ENCODE results near the gene SPATA13. TPM values are rescaled to one million over a fixed set of nuclear protein-coding genes. Genes with fewer than 3 reads are reported as not detected.

Gene SPATA13
- total RNA-seq, 1 donor from 2014 or later, result 12.1 TPM

GRCh38 chr13:24287748-24288287 is 127.3 kb downstream of the SPATA13 start:
- no peak for DNase-seq (ENCODE audit: low read depth)
- TF ChIP-seq, protein P1, sequence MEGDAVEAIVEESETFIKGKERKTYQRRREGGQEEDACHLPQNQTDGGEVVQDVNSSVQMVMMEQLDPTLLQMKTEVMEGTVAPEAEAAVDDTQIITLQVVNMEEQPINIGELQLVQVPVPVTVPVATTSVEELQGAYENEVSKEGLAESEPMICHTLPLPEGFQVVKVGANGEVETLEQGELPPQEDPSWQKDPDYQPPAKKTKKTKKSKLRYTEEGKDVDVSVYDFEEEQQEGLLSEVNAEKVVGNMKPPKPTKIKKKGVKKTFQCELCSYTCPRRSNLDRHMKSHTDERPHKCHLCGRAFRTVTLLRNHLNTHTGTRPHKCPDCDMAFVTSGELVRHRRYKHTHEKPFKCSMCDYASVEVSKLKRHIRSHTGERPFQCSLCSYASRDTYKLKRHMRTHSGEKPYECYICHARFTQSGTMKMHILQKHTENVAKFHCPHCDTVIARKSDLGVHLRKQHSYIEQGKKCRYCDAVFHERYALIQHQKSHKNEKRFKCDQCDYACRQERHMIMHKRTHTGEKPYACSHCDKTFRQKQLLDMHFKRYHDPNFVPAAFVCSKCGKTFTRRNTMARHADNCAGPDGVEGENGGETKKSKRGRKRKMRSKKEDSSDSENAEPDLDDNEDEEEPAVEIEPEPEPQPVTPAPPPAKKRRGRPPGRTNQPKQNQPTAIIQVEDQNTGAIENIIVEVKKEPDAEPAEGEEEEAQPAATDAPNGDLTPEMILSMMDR (conservative IDR thresholded peaks at IDR 0.05; ENCODE audit: low read depth, low read length), result no peak
- no peak overlapping the region for H3K4me3 ChIP-seq (ENCODE audit: low read depth, low read length)

DNA sequence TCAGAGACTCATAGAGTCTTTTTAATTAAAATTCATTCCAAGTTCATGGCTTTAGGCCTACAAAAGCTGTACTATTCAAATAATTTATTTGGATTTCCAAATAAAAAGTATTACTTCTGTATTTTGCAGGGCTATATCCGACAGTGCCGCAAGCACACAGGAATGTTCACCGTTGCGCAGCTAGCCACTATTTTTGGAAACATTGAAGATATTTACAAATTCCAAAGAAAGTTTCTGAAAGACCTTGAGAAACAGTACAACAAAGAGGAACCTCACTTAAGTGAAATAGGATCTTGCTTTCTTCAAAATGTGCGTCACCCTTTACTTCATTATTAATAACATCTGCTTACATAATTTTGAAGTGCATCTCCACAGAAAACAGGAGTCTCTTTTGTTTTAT is 128.3 kb downstream of the SPATA13 start:
- DNase-seq (ENCODE audit: low read depth), result no peak
- TF ChIP-seq, protein P1 (conservative IDR thresholded peaks at IDR 0.05; ENCODE audit: low read depth, low read length), result no peak
- H3K4me3 ChIP-seq (ENCODE audit: low read depth, low read length), result no peak overlapping the region

DNA sequence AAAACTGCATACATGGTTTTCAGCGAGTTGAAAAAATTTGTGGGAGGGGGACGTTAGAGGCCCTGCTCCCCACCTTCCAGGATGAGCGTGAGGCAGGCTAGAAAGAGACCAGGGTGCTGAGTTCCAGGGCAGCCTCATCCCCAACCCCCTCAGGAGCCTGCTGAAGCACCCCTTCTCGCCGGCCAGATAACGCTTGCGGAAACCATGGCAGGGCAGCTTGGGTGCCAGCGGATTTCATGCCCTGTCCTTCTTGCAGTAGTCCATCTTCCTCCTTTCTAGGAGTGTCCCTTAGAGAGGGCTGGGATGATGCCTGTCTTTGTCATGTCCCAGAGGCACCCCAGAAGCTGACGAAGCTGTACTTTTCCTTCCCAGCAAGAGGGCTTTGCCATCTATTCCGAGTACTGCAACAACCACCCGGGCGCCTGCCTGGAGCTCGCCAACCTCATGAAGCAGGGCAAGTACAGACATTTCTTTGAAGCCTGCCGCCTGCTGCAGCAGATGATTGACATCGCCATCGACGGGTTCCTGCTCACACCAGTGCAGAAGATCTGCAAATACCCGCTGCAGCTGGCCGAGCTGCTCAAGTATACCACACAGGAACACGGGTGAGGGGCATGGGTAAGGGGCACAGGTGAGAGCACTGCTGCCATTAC is 129.9 kb downstream of the SPATA13 start:
- no peak overlapping the region for H3K4me3 ChIP-seq (ENCODE audit: low read depth, low read length)
- TF ChIP-seq, protein P1 (conservative IDR thresholded peaks at IDR 0.05; ENCODE audit: low read depth, low read length), result no peak
- no peak for DNase-seq (ENCODE audit: low read depth)

- no peak for DNase-seq (ENCODE audit: low read depth)
- H3K4me3 ChIP-seq (ENCODE audit: low read depth, low read length), result no peak overlapping the region
- TF ChIP-seq, protein P1 (conservative IDR thresholded peaks at IDR 0.05; ENCODE audit: low read depth, low read length), result no peak
Measured at GRCh38 chr13:24292481-24292880, 132.0 kb downstream of the SPATA13 start.

- TF ChIP-seq, protein P1 (conservative IDR thresholded peaks at IDR 0.05; ENCODE audit: low read depth, low read length), result no peak
- DNase-seq (ENCODE audit: low read depth), result no peak
- no peak overlapping the region for H3K4me3 ChIP-seq (ENCODE audit: low read depth, low read length)
Measured at GRCh38 chr13:24293746-24294145, 133.2 kb downstream of the SPATA13 start.

GRCh38 chr13:24299488-24300114 is 139.1 kb downstream of the SPATA13 start:
- H3K4me3 ChIP-seq (ENCODE audit: low read depth, low read length), result no peak overlapping the region
- TF ChIP-seq, protein P1 (conservative IDR thresholded peaks at IDR 0.05; ENCODE audit: low read depth, low read length), result no peak
- DNase-seq (ENCODE audit: low read depth), result no peak

All from epithelial cell of proximal tubule (primary cell).